Epidermal melanocyte (primary cell): ENCODE data around the gene SND1.

Experiments used
- DNase-seq: peaks from one replicate; pipeline ENCODE4 v3.0.0; 2011; ENCODE audit warnings: low spot score; ENCODE audit not compliant: insufficient read length

The SND1 gene

DNA sequence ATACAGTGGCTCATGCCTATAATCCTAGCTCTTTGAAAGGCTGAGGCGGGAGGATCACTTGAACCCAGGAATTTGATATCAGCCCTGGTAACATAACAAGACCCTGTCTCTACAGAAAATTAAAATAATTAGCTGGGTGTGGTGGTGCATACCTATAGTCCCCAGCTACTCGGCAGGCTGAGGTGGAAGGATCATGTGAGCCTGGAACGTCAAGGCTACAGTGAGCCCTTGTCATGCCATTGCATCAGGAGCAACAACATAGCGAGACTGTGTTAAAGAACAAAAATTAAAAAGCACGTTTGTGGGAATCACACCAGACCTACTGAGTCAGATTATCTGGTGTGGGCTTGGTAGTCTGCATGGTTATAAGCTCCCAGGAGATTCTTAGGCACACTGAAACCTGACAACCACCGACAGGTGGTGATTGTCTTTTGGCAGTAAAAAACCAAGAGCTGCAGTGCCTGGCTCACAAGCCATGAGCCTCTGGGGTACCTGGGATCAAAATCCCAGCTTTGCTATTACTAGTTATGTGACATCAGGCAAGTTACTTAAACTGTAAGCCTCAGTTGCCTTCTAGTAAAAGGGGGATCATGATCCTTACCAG lies 146.9 kb downstream of the SND1 start:
- DNase-seq = no peak

DNA sequence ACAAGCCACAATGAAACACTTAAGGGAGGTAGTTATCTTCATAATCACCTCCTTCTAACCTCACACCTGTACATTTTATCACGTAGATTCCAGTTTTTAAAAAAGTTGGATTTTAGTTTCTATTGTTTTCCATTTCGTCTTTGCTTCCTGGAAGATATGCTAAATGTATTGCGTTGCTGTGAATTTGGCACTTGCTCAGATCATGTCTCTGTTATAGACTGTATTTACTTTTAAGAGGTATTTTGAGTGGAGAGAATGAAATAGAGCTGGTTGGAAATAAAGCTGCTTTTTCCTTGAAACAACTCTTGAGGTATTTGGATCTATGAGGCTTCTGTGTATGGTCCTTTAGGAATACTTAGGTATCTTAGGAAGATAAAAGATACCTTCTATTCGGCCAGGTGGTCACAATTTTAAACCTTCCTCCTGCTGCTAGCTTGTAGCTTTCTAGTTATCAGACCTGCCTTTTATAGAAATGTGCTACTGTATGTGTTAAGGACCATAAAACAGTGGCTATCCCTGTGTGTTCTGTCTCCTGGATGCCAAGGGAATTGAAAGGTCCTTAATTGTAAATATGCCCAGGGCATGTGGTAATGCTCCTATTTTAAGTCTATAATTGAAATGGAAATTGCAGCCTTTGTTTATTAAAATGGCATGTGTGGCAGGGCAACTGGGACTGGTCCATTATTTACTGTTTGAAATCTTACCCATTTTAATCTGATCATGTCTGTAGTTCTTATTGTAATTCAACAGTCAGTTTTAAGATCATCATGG lies 147.7 kb downstream of the SND1 start:
- no peak for DNase-seq

DNA sequence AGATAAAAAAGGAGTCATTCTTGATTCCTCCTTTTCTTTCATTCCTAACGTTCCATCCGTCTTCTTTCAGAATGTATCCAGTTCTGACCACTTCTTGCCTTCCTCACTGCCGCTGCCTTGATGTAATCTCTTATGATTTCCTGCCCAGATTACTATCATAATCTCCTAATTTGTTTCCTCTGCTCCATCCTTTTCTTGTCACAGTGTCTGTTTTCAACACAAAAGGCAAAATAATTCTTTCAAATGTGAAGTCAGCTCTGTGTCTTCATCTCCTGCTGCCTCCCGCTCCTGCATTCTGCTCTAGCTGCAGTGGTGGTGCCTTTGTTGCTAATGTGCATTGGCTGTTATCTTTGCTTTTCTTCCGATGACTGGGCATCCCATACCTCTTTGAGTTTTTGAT lies 150.9 kb downstream of the SND1 start:
- no peak for DNase-seq

DNA sequence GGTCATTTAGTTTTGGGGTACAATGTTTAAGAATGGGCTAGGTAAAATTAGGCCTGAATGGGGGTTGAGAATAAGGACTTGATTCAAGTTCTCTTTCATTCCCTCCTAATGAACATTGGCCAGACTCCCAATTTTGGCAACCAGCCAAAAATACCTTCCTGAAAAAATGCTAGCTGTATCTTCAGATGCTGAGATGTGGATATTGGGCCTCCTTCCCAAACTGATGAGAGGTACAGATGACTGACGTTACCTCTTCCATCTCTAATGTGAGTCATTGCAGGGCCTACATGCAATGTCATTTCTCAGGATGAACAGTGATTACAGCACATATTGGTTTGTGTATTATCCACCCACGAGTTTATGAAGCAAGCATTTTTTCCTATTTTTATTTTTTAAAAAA lies 151.6 kb downstream of the SND1 start:
- DNase-seq = no peak

DNA sequence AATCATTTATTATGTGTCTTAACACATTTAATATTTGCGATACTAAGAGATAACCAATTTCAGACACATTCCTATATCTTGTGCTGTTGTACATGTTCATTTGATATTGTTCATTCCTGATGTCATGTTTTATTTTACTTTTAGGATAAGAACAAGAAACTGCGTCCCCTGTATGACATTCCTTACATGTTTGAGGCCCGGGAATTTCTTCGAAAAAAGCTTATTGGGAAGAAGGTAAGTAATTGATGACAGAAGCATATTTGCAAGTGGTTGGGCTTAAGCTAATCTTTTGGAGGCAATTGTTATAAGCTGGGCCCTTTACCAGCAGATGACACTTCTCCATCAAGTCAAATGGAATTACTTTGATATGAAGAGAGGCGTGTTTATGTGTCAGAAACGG lies 155.3 kb downstream of the SND1 start:
- no peak for DNase-seq

DNA sequence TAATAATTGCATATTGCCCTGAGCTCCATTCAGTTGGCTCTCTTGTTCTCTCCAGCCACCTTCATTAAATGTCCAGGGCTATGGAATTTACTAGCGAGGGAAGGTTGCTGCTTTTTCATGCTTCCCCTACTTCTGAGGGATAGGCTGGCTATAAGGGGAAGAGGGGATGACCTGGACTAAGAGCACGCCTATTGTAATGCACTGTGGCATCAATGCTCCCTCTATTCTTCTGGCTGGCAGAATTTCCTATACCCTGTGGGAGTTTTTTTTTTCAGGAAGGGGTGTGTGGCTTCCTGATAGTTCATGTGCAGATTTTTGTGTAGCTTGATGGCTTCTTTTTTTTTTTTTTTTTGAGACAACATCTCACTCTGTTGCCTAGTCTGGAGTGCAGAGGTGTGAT lies 155.8 kb downstream of the SND1 start:
- no peak for DNase-seq

DNA sequence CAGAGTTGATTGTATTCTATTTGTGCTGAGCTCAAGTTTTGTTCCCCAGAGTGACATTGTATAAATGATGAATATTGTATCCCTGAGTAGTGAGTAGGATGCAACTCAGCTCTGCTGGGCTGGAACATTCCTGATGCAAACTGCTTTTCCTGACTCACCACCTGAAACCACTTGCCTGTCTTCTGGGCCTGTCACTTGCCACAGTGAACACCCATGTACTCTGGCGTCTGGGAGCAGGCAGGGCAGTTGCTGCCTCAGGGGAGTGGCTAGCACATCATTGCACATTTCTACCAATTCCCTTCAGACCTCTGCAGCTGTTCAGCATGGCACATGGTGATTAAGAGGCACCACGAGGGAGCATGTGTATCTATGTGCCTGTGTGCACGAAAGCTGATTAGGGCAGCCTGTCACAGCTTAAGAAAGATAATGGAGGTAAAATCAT lies 157.3 kb downstream of the SND1 start:
- DNase-seq = no peak

DNA sequence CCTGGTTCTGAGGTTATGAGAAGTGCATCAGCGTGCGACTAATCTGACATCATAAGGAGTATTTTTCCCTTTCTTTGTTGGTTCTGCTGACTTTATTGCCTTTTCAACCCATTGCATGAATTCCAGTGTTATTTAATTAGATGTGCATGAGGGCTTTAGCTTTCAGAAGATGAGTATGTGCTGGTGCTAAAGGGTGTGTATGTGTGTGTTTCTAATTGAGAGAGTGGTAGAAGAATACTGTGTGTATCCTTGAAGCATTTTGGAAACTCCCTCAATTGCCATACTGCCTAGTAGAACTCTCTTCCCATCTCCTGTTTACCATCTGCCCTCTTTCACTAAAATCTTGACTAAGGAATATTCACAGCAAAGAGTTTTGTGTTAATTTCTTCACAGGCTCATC lies 158.1 kb downstream of the SND1 start:
- DNase-seq = no peak

DNA sequence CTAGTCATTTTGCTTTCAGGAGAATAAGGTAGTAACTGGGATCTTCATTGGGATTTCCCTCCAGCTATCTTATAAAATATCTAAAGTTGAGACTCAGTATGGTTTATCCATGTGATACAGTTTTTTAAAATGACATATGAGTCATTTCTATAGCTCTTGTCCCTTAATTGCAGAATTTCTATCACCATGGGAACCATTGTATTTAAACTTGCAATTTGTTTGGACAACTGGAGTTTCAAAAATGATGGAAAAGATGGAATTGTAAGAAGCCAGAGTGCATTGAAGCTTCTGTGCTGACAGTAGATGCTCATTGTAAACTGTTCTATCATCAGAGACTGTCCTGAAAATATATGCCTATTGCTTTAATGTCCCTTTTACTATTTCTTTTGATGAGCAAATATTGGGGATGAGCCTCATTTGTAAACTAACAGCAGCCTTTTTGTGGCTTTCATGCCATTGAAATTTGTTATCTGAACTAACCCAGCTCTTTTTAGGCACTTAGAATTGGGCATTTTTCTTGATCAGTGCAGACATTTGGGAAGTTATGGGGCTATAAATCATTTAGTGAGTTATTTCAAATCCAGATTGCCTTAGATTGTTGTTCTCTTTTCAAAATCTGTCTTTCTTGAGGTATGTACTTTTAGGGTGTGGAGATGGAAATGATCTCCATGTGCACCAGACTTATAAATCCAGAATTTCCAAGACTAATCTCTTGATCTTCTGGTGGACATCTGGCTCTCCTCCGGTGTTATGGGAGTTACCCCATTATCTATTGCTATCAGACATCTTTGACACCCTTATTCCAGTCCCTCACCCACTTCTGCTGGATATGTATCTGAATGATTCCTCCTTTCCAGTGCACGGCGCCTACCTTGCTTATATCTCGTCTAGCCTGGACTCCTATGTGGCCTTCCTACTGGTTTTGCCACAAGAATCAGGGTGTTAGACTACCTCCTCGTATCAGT lies 159.0 kb downstream of the SND1 start:
- no peak for DNase-seq

DNA sequence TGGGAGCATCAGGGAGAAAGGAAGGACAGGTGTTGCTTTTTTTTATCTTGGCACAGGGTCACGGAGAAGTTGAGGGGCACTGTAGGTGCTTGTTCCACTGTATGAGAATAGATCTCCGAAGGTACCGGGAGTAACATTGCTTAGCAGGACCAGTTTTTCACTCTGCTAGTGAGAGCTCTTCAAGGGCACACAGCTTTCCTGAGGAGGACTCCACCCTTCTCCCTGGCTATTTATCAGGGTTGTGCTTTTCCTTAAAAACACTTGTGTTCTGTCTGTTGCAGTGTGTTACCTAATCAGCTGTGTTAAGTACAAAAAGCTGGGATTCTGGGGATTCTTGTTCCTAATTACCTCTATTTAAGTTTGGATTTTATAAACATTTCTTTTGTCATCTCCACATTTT lies 160.5 kb downstream of the SND1 start:
- DNase-seq = no peak

DNA sequence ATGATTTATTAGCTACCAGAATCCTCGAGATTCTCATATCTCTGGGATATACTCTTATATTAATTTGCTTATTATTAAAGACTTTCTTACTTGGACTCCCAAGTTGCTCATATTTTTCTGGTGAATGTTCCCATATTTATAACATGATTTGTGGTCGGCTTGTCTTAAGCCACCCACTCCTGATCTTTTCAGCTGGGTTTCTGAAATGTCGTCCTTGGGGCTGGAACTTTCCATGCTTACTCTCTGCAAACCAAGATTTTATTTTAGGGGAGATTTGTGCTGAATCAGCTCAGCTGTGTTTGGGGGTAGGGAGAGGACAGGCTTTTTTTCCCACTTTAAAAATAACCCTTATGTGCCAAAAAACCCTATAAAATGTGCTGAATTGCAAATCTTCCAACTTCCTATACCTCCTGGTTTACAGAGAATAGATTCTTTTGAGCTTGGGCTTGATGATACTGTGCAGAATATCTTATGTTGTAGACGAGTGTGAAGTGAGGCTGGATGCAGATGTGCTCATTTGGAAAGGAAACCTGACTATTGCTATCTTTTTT lies 162.1 kb downstream of the SND1 start:
- no peak for DNase-seq

DNA sequence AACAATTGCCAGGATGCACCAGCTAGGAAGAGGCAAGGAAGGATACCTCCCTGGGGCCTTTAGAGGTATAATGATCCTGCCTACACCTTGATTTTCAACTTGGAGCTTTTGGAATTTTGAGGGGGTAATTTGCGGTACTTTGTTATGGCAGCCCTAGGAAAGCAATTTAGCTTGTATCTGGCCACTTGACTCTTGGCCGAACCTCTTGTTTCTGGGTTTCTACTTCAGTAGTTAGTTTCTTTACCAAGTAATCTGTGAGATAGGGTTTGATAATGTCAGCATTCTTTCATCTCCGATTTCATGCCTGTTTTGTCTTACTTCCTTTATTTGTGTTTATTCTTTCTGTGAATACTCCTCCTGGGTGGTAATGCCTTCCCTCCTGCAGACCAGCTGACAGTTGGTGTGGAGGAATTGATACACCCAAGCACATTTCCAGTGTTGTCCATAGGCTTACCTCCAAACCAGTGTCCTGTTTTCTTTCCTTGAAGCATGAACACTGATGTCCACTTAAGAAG lies 163.7 kb downstream of the SND1 start:
- DNase-seq = no peak

DNA sequence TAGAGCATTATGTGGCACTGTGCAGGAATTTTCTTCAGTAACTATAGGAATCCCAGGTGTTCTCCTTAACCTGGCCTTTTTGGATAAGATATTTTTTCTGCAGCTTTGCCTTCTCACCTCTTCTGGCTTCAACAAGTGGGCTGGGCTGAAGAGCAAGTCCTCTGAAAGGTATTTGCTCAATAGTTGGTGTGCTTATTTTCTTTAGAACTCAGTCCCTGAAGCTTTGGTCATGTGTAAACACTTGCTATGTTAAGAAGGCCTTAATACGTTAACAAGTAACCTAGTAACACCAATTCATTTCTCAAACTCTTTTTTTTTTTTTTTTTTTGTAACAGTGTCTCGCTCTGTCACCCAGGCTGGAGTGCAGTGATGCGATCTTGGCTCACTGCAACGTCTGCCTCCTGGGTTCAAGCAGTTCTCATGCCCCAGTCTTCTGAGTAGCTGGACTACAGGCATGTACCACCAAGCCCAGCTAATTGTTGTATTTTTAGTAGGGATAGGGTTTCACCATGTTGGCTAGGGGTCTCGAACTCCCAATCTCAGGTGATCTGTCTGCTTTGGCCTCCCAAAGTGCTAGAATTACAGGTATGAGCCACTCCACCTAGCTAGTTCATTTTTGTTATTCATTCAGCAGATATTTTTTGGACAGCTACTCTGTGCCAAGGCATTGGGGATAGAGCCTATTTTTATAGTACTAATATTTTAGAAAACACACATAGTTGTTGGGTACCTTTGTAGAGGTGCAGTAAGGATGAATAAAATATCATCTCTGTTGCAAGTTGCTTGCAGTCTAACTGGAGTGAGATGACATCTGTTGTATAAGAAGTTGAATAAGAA lies 164.6 kb downstream of the SND1 start:
- DNase-seq = no peak

DNA sequence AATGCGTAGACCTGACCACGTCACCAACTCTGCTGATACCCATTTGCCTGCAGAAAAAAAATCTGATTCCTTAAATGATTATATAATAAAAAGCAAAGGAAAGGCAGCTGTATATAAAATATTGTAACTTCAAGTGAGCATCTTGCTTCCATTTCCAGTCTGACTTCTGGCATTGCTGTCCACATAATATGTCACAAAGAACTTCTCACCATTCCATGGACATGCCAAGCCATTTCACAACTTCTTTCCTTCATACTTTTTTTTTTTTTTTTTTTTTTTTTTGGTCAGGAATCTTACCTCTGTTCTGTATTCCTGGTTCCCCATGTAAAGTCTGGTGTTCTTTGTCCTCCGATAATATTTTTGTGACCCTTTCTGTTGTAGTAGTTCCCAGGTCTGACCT lies 165.5 kb downstream of the SND1 start:
- no peak for DNase-seq

DNA sequence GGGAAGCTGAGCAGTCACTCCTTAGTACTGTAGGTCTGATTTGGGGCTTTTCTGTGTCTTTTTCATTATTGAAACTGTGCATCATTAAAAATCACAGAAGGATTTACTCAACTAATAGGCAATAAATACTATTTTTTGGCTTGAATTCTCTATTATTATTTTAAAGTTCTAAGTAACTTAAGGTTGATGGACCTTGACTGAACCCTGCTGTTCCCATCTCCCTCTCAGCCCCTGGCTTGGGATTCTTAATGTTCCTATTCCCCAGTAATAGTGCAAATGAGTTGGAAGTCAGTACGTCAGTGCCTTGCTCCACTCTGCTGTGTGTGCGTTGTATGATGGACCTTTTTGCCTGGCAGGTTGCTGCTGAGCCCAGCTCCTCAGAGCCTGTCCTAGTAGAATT lies 166.3 kb downstream of the SND1 start:
- no peak for DNase-seq

DNA sequence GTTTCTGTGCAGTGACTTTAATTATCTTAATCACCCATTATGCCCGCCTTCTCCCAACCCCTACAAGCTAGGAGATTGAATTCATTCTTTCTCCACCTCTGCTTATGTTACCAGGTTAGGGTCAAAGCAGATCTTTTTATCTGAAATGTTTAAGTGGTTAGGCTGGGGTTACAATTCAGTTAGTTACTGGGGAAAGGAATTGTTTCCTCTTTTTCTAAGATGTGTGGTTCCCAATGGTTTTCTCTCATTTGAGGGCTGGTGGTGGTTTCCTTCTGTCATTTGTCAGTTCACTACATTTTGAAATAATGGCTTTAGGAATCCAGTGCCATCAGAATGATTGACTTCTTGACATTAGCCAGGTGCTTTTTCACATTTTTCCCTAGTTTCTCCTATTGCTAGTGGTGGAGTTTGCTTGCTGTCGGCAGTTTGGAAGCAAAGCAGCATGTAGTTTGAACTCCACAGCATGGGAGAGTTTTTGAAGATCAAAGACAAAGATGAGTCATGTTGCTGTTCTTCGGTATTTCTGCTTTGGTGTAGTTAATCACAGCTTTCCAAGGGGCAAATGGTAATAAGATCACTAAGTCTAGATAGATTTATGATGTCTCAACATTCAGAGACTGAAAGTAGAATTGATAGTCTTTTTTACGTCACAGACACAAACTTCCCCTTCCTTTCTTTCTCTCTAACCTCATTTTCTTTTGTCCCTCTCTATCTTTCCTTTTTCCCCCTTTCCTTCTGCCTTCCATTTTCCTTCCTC lies 168.2 kb downstream of the SND1 start:
- no peak for DNase-seq

DNA sequence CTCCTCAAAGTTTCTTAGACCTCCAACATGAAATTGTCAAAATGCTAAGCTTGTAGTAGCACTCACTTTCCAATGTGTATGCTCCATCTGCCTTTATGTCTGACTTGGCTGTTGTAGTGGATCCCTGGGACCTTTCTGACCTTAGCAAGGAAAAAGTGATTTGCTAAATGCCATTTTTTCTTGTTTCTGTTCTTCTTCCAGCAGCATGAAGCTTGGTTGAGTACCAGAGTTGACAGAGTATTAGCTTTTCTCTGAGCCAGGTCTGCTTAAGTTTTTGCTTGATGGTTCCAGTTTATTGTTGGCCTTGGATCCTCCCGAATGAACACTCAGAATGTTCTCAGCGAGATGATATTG lies 168.7 kb downstream of the SND1 start:
- no peak for DNase-seq

DNA sequence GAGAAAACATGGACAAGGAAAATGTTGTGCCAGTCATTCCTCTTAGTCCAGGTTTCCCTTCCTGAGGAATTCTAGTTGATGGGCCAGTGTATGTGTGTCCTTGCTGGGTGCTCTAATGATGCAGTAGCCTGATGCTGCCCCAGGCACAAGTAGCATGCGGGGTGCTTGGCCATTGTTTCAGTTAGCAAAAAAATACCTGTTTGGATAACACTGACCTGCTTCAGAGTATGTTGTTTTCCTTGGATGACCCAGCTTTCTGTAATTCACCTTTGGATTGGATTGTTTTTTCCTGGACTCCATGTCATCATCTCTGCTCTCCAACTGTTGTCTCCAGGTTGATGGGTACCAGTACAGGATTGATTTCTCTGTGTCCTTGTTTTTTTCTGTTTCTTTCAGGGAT lies 169.2 kb downstream of the SND1 start:
- no peak for DNase-seq

DNA sequence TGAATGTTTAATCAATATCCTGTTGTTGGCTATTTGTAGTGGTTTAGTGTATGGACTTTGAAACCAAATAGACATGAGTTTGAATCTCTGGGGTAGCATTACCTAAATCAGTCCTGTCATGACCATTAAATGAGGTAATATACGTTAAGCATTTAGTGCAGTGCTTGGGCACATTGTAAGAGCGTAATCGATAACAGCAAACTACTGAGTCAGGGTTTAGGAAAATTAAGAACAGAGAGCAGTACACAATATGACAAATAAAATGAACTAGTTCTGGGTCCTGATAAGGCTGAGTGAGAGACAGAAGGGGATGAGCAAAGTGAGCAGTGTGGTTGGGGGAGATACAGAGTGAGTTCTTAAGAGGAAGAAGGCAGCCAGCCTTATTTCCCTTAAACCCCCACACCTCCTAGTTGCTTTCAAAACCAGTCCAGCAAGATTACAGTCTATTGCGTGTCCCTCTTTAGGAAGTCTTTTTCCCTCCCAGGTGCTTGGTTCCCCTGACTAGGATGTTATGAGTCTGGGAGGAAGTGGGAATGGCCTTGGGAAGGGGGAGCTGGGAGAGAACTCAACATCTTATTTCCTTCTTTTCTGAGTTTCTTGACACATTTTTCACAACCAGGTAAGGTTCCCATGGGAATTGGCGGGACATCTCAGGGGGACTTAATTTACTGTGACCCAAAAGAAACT lies 171.0 kb downstream of the SND1 start:
- no peak for DNase-seq

DNA sequence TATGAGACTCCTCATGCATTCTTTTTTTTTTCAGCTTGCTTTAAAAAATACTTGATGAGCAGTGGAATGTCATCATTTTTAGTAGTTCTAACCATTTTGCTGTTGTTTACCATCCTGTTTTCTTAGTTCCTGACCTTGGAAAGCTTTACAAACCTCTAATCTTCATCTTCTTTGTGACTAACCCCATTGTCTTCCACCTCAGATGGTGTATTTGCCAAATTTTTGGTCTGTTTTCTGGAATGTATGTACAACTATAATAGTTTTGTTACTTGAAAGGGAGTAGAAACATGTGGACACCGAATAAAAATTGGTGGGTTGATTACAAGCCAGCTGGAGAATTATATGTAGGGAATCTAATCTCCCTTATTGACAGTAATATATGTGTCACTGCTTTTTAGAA lies 172.7 kb downstream of the SND1 start:
- no peak for DNase-seq
